Anterior cingulate cortex (tissue), 58 donors: Measurements from ENCODE around the gene MAP3K10.

ENCODE experiments used
- DNase-seq, 58 donors: peaks; one replicate each; lab custom pipeline; 2025; lab: John Stamatoyannopoulos, UW

Gene MAP3K10

DNA sequence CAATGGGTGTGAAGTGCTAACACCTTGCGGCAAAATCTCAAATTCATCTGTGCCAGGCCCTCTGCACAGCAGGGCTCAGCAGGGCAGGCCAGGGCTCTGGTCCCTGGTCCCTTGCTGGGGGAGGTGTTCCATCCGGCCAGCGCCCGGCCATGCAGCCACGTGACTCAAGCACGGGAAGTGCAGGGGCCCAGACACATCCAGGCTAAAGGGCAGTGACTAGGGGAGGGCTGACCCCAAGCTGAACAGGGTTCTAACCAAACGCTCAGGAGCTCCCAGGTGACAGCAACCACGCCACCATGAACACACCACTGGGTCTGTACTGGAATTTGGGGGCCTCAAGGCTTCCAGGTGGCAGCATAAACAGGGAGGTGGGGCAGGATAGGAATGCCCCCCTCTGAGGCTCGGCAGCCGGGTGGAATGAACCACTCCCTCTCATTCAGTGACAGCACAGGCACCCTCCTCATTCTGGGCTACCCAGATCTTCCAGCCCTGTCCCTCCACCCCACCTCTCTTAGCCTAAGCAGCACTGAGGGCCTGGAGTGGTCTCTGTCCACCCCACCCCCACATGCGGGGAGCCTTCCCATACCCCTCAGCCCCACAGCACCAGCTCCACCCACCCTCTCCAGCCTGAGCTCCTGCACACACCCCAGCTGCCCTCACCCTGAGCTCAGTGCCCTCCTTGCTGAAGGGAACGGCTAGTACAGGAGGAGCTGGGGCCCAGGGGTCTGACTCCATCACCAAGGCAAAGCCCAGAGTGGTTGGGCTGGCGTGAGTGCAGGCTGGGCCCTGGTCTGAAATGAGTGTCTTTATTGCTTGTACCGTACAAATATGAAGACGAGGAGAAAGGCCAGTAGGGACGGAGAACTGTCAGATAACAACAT, 40.6 kb downstream of the MAP3K10 start:
- peak in 1 of 58 donors; percentile 11 for DNase-seq

DNA sequence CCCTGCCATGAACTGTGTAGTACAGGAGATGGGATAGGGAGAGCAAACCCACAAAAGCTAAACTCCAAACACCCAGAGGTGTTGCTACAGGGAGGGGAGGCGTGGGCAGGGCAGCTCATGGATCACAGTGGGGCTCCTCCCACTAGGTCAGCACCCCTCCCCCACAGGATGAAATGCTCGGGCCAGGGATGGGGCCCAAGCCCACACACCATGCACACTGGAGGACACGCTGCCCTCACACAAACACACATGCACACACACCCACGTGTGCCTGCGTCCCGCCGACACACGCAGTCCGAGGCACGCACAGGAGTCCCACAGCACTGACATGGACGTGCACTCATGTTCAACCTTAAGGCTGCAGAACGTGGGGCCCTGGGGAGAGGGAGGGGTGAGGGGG, 41.3 kb downstream of the MAP3K10 start:
- DNase-seq = no peak

DNA sequence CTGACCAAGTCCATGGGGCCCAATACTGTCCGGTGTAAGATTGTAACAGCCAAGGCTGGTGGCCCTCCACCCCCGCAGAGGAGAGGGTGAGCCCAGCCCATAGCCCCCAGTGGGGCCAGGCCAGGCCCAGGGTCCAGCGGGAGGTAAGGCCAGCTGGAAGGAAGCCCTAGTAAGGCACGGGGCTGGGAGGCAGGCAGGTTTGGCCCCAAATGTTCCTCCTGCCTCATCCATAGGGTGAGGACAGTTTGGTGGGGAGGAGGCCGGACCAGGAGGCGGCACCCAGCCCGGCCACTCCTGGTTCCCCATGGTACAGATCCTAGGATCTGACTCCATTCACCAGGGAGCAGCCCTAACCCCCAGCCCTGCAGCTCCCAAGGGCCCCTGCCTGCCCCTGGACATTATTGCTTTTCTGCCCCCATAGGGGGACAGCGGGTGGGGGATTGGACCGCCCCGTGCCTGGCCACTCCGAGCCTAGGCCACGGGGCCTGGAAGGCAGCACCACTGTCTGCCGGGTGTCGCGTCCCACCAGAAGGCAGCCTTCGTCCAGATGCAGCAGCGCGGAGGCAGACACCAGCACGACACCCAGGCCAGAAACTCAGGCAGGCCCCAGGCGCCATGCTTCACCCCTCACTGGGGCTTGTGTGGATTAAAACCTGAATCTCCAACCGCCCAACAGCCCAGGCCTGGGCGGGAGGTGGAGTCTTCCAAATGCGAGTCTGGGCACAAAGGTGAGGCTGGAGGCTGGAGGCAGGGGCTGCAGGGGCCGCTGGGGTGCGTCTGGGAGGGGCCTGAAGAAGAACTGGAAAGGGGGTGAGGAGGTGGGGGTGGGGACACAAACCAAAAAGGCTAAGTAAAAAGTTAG, 42.0 kb downstream of the MAP3K10 start:
- no peak for DNase-seq

DNA sequence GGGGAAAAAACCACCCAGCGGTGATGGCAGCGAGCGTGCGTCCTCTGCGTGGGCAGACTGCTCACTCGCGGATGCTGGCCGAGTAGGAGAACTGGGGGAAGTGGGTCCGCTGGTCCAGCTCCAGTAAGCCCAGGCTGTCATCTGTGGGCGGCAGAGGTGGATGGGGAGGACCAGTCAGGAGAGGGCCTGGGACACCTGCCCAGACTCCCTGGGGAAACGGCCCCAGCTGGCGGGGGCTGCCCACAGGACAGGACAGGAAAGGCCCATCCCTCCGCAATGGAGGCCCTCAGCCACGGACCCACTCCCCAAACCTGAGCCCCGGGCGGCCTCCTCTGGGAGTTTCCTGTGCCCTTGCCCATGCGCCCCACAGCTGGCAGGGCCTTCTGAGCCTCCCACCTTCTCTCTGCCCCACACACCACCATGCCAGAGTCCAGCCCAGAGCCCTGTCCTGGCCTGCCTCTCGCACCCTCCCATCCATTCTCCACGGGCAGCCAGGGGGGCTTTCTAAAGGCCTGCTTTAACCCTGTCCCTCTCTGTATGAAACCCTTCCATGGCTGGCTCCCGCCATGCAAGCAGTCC, 42.7 kb downstream of the MAP3K10 start:
- no peak for DNase-seq

DNA sequence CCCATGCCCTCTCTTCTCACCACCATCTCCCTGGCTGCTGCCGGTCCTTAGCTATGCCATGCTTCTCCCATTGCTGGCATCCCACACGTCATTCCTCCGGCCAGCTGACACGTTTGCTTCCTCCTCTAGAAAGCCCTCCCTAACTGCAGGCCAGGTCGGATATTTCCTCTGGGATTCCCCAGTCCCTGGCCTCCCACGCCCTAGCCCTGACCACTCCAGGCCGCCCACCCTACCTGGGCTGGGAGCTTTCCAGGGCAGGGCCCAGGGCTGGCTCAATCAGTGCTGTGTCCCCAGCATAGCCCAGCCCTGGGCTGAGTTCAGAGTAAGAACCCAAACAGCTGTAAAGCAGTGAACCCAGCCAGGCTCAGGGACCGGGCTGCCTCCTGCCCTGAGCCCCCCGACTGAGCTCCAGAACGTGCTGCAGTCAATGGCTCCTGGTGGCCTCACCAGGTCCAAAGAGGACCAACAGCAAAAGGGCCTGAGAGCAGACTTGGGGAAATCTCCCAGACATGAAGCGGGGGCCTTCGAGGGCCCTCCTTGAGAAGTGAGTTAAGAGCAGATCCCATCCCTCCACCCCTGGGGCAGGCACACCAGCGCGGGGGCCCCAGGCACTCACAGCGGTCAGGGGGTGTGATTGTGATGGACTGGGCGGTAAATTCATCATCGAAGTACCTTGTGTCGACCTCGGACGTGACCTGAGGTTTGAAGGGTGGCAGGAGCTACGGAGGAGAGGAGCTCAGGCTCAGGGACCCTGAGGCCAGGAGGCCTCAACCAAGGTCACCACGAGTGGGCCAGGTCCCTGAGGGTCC, 43.4 kb downstream of the MAP3K10 start:
- no peak for DNase-seq

DNA sequence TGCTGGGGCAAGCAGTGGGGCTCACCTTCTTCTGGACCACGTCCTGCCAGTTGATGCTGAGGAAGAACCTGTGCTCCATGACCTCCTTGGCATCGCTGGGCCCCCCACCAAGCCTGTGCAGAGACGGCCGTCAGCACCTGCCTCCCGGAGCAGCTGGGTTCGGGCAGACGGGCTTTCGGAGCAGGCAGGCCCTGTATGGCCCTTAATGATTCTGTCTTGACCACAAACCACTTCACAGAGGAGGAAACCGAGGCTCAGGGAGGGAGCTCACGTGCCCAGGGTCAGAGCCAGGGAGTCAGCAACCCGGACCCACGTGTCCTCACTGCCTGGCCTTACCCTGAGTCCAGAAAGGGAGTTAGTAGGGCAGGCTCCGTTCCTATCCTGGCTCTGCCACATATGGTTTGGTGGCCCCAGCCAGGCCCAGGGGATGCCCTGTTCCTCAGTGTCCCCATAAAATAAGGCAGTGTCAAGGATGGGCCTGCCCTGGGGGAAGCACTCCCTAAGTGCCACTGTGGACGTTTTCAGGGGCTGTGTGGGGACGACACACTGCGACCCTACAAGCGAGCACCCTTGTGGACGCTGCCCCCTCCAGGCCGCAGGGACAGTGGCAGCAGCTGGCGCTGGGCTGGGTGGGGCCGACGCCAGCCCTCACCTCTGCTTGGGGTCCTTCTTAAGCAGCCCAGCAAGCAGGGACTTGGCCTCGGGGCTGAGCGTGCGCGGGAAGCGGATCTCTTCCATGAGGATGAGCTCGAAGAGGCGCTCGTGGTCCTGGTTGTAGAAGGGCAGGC, 44.2 kb downstream of the MAP3K10 start:
- no peak for DNase-seq

DNA sequence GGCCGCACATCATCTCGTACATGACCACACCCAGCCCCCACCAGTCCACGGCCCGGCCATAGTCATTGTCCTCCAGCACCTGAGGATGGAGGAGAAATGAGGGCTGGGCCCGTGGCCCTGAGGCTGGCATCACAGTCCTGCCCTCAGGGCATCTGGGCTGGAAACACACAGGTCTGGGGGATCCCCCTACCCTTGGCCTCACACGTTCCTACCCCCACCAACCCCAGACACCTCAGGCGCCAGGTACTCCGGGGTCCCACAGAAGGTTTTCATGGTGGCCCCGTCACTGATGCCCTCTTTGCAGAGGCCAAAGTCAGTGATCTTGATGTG, 44.8 kb downstream of the MAP3K10 start:
- no peak for DNase-seq

DNA sequence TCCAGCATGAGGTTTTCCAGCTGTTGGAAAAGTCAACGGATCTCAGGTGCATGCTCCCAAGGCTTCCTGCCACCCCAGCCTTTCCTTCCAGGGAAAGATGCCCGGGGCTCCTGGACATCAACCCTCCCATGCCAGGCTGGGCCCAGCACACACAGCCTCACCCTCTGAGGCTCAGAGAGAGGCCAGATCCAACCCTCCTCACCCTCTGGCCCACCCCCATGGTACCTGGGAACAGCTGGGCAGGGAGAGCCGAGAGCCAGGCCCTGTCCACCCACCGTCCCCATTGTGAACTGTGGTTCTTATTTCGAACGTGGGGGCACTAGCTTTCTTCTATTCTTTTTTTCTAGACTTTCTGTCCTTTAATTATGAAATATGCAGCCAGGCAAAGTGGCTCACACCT, 45.1 kb downstream of the MAP3K10 start:
- no peak for DNase-seq

DNA sequence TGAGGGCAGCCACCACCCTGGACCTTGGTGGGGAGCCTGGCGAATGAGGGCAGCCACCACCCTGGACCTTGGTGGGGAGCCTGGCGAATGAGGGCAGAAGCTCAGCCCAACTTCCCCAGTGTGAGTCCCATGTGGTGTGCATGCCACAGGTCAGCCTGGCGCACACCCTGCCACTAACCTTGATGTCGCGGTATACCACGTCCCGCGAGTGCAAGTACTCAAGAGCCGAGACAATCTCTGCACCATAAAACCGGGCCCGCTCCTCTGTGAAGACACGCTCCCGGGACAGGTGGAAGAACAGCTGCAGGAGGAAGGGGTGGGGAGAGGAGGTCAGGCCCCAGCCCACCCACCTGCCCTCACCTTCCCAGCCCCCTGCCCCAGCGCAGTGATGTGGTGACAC, 46.6 kb downstream of the MAP3K10 start:
- DNase-seq = no peak

DNA sequence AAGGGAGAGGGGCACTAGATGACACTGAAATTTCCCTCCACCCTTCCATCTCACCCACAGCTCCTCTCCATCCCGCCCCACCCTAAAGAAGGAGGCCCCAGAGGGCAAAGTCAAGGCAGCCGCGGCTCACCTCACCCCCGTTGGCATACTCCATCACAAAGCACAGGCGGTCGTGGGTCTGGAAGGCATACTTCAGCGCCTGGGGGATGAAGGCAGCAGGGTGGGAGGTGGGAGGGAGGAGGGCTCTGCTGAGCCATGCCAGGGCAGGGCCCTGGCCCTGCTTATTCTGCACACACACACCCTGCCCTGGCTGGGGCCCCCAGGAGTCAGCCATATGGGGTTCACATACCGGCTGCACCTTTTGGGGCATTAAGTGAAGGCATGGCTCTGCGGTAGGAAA, 47.5 kb downstream of the MAP3K10 start:
- DNase-seq = no peak

DNA sequence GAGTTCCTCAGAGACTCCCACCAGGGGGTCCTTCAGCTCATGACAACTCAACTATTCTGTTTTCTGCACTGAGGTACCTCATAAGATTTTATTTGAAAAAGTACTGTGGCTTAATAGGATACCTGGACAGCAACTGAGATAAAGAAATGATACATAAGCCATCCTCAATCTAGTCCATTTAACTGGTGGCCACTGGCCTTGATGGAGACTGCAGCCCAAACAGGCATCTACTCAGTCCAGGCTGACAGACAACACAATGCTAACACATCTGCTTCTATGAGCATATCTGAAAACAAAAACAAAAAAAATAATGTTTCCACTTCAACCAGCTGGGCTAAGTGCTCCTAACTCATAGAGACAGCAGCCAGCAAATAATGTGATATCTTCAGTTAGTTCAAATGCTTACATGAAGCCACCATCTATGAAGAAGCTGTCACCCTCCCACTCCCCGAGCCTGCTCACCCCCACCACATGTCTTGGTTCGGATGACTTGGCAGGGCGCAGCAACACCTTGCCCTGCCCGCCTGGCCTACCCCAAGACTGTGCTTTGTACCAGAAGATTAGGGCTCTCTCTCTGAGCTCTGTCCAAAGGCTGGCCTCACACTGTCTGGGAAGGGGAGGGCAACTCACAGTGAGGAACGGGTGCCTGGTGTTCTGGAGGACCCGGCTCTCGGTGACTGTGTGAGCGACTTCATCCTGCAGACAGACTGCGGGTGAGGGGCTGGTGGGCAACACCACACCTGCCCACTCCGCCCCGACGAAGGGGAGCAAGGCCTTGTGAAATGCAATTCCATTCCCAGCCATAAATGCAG, 48.4 kb downstream of the MAP3K10 start:
- DNase-seq = no peak

DNA sequence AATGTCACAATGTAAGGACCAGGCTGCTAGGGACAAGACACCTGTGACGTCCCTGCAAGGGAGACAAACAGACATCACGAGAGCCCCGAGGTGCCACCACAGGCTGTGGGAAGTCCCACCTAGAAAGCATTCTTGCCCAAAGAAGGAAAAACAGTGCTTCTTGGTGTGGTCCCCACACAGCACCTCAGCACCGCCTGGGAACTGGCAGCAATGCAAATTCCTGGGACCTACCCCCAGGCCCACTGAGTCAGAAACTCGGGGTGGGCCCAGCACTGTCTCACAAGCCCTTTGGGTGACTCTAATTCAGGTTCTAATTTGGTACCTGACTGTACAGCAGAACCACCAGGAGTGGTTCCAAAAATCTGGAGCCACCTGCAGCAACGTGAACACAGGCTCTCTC, 49.1 kb downstream of the MAP3K10 start:
- DNase-seq = no peak

DNA sequence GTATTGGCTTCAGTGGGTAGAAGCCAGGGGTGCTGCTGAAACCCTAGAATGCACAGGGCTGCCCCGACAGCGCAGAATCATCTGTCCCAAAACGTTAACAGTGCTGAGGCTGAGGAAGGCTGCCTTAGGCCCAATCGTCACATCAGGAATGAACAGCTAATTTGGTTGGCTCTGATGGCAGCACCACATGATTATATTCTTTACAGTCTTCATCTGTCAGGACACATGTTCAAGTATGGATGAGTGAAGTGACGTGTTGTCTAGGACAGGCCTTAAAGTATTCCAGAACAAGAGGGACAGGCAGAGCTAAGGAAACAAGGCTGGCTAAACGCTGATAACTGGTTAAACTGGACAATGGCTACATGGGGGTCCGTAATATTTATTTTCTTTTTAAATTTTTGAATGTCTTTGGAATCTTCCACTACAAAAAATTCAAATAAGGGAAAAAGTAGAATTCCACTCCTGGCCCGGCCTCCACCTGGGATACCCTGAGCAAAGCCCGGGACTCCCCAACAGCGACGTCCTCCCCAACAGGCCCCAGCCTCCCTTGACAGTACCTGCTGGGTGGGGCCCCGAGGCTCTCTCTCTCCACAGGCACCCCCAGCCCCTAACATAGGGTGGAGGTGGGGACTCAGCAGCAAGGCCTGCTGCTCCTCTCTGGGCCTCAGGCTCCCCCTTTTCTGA, 50.0 kb downstream of the MAP3K10 start:
- no peak for DNase-seq

DNA sequence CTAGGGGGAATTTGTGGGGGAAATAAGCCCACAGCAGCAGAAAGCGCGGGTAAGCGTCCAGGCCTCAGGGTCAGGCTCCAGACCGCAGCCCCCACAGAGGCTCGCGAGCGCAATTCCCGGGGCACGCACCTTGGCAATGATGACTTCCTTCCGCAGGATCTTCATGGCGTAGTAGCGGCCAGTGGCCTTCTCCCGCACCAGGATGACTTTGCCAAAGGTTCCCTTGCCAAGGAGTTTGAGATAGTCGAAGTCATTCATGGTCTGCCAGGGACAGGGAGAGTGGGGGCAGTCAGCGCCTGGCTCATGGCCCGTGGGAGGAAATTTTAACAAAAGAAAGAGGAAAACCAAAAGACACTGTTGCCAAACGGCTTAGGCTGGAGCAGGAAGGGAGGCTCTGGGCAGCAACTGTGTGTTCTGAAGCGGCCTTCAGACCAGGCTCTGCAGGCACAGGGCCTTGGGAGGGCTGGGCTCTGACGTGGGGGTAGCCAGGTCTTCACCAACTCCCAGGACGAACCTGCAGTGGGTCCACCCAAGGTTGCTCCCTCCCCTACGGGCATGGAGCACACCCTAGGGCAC, 50.7 kb downstream of the MAP3K10 start:
- DNase-seq = peak in 57 of 58 donors; percentile 25 to 96 (median 77)

DNA sequence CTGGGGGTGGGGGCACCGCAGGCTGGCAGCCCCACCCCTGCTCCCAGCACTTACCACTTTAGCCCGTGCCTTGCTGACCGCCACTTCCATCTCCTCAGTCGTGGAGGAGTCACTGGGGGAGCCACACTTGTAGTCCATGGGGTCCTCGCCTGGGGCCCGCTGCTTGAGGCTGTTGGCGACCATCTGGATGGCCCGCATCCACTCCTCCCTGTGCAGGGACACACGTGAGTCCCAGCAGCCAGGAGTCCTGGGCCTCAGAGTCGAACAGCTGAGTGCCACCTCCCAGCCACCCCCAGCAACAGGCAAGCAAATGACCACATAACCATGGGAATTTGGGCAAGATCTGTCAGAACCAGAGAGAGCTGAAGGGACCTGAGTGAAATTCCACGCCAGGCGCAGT, 51.3 kb downstream of the MAP3K10 start:
- peak in 1 of 58 donors; percentile 19 for DNase-seq

DNA sequence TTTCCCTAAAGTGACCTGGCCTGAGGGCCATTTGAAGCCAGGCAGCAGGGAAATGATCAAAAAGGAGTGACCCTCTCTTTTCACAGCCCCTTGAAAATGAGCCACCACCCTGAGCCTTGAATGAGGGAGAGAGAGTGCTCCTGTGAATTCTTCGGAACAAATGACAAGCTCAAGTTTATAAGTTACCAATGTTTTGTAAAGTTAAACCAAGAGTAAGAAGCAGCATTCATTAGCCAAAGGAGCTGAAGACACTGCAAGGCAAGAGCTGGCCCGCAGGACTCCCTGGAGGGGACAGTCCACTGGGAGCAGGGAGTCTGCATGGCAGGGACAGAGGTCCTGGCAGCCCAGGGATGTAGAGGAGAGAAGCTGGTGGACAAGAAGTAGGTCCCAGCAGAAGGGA, 52.0 kb downstream of the MAP3K10 start:
- no peak for DNase-seq

DNA sequence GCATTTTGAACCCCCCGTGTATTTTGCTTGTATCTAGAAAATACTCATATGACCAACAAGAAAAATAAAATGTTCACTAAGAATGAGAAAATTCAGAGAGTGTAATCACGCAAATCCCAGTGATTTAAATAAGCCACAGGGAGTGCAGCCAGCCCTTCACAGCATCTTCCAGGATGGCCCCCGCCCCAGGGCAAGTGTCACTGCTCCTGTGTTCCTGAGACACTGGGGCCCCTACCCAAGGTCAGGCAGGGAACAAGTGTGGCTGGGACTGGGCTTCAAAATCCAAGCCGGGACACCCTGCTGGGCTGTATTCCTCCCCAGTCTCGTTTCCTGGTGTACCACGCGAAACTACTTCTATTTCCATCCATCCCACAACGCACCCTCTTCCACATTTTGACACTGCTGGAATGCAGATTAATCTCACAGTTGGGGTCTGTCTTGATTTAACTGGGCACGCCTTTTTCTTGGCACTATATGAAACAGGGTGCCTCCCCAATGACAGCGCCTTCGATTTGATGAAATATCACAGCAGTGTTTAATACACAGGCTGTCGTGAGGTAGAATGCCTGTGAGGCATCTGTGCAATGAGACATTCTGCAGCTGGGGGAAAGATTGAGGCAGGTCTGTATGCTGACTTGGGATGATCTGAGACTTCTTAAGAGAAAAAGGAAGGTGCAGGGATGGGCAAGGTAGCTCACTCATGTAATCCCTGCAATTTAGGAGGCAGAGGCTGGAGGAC, 53.5 kb downstream of the MAP3K10 start:
- no peak for DNase-seq
